ENCODE results near the gene TMEM123.
A peak's percentile ranks its signal among the peaks of the same experiment; 100 is the strongest.

TMEM123 gene

DNA sequence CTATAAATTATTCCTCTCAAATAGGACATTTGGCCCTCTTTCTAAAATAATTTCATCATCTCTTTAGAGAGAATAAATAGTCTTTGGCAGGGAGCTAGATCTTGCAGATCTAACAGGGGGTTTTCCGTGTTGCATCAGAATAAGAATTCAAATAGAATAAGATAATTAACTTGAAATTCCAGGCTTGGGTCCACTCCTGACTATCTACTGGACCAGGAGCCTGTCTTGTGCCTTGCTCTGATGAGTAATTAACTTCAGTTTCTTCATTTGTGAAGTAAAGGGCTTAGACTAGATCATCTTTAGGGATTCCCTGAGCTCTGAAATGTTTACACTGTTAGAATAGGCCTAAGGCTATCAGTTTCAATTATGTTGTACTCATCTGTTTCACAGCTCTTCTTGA is 23.5 kb upstream of the TMEM123 start:
- peak overlapping the region; percentile 39 for H3K27ac ChIP-seq (ENCODE audit: poor library complexity, severe bottlenecking)
- ATAC-seq (ENCODE audit: low read depth) (peak; percentile 51; the same call in 2 of the 3 replicates), DNase-seq (ENCODE audit: low spot score) (no peak)
- TF ChIP-seq, protein P1, sequence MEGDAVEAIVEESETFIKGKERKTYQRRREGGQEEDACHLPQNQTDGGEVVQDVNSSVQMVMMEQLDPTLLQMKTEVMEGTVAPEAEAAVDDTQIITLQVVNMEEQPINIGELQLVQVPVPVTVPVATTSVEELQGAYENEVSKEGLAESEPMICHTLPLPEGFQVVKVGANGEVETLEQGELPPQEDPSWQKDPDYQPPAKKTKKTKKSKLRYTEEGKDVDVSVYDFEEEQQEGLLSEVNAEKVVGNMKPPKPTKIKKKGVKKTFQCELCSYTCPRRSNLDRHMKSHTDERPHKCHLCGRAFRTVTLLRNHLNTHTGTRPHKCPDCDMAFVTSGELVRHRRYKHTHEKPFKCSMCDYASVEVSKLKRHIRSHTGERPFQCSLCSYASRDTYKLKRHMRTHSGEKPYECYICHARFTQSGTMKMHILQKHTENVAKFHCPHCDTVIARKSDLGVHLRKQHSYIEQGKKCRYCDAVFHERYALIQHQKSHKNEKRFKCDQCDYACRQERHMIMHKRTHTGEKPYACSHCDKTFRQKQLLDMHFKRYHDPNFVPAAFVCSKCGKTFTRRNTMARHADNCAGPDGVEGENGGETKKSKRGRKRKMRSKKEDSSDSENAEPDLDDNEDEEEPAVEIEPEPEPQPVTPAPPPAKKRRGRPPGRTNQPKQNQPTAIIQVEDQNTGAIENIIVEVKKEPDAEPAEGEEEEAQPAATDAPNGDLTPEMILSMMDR (IDR thresholded peaks at IDR 0.05; ENCODE audit: poor library complexity, severe bottlenecking) = no peak
- H3K9me3 ChIP-seq (ENCODE audit: severe bottlenecking) = no peaks in the 10 kb centered on the region
- no peaks in the 10 kb centered on the region for H3K36me3 ChIP-seq (ENCODE audit: low read depth)
- H3K4me1 ChIP-seq (ENCODE audit: insufficient read depth, poor library complexity, severe bottlenecking) = peaks cover 17% of the 10 kb centered on the region
- H3K4me3 ChIP-seq (ENCODE audit: severe bottlenecking) = no peak overlapping the region
- no peaks in the 10 kb centered on the region for H3K27me3 ChIP-seq (ENCODE audit: insufficient read depth, poor library complexity, severe bottlenecking)

DNA sequence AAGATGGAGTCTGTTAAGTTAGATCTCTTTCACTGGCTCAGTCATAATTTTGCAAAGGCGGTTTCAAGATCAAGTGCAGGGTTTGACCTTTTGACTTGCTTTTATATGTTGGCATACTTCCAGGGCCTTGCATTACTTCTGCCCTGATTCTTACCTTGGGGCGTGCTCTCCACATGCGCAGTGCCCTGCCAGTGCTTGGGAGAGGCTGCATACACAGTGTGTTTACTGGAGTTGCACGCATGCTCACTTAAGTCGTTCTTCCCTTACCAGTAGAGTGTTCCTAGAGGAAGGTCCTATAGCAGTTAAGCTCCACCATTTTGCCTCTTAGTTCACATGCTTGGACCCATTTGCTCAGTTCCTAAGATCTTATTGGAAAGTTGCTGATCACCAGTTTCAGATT is 21.0 kb upstream of the TMEM123 start:
- Histone ChIP-seq H3K27ac (ENCODE audit: poor library complexity, severe bottlenecking) (no peak overlapping the region), H3K4me1 (ENCODE audit: insufficient read depth, poor library complexity, severe bottlenecking) (peaks cover 28% of the 10 kb centered on the region)
- no peak for DNase-seq (ENCODE audit: low spot score)

DNA sequence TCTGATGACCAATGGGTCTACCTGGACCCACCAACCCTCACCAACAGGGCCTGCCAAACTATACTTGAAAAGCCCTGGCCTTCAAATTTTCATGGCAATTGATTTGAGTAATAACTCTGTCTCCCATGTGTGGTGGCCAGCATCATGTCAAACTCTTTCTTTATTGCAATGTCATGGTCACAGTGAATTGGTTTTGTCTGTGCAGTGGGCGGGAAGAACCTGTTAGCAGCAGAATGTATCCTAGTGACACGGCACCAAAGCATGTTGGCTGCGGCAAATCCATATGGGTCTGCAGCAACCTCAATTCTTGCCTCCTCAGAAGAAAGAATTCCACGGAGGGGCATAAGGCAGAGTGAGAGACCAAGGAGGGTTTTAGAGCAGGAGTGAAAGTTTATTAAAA is 19.6 kb upstream of the TMEM123 start:
- H3K4me1 ChIP-seq (ENCODE audit: insufficient read depth, poor library complexity, severe bottlenecking) = peaks cover 34% of the 10 kb centered on the region
- TF ChIP-seq, protein P1 (IDR thresholded peaks at IDR 0.05; ENCODE audit: poor library complexity, severe bottlenecking) = no peak
- no peak overlapping the region for H3K27ac ChIP-seq (ENCODE audit: poor library complexity, severe bottlenecking)
- no peaks in the 10 kb centered on the region for H3K36me3 ChIP-seq (ENCODE audit: low read depth)
- no peaks in the 10 kb centered on the region for H3K27me3 ChIP-seq (ENCODE audit: insufficient read depth, poor library complexity, severe bottlenecking)
- no peak overlapping the region for H3K4me3 ChIP-seq (ENCODE audit: severe bottlenecking)
- no peaks in the 10 kb centered on the region for H3K9me3 ChIP-seq (ENCODE audit: severe bottlenecking)
- ATAC-seq (ENCODE audit: low read depth) (no peak), DNase-seq (ENCODE audit: low spot score) (no peak)

More for the DNA sequence above, 21.0 kb upstream of the TMEM123 start:
- Histone ChIP-seq H3K4me3 (ENCODE audit: severe bottlenecking) (no peak overlapping the region), H3K9me3 (ENCODE audit: severe bottlenecking) (no peaks in the 10 kb centered on the region), H3K27me3 (ENCODE audit: insufficient read depth, poor library complexity, severe bottlenecking) (no peaks in the 10 kb centered on the region), H3K36me3 (ENCODE audit: low read depth) (no peaks in the 10 kb centered on the region)
- TF ChIP-seq, protein P1 (IDR thresholded peaks at IDR 0.05; ENCODE audit: poor library complexity, severe bottlenecking) = no peak
- ATAC-seq (ENCODE audit: low read depth) = no peak

DNA sequence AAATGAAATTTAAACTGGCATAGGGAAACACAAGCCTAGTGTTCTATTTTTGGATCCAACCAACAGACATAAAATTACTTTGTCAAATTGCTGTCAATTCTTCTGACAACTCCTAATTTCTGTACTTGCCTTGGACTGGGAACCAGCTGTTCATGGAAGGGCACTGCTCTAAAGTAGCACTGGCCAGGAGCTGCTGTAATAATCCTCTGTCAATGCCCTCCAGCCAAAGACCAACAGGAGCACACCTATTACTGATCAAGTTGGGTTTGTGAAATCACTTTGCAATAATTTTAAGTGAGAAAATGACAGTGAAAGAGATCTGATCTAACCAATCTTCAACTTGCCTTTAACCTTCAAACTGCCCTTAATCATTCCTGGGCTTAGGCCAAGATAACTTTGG is 18.9 kb upstream of the TMEM123 start:
- peaks cover 32% of the 10 kb centered on the region for H3K4me1 ChIP-seq (ENCODE audit: insufficient read depth, poor library complexity, severe bottlenecking)
- no peak overlapping the region for H3K27ac ChIP-seq (ENCODE audit: poor library complexity, severe bottlenecking)
- DNase-seq (ENCODE audit: low spot score) = no peak
- no peak for ATAC-seq (ENCODE audit: low read depth)
- no peaks in the 10 kb centered on the region for H3K27me3 ChIP-seq (ENCODE audit: insufficient read depth, poor library complexity, severe bottlenecking)
- H3K4me3 ChIP-seq (ENCODE audit: severe bottlenecking) = no peak overlapping the region
- H3K9me3 ChIP-seq (ENCODE audit: severe bottlenecking) = no peaks in the 10 kb centered on the region
- TF ChIP-seq, protein P1 (IDR thresholded peaks at IDR 0.05; ENCODE audit: poor library complexity, severe bottlenecking) = no peak
- no peaks in the 10 kb centered on the region for H3K36me3 ChIP-seq (ENCODE audit: low read depth)

DNA sequence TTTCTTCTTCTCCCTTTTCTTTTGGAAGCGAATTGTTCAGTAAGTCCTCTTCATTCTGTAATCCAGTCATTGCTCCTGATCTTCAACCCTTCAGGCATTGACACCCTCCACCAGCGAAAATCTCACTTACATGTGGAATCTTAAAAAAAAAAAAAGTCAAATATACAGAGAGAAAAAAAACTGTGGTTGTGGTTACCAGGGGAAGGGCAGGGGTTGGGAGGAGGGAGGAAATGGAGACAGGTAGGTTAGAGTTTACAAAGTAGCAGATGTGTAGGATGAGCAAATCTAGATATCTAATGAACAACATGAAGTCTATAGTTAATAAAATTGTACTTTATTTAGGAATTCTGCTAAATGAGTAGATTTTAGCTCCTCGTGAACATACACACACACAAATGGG is 17.7 kb upstream of the TMEM123 start:
- Histone ChIP-seq H3K36me3 (ENCODE audit: low read depth) (no peaks in the 10 kb centered on the region), H3K9me3 (ENCODE audit: severe bottlenecking) (no peaks in the 10 kb centered on the region), H3K27me3 (ENCODE audit: insufficient read depth, poor library complexity, severe bottlenecking) (no peaks in the 10 kb centered on the region), H3K4me1 (ENCODE audit: insufficient read depth, poor library complexity, severe bottlenecking) (peaks cover 25% of the 10 kb centered on the region), H3K4me3 (ENCODE audit: severe bottlenecking) (no peak overlapping the region), H3K27ac (ENCODE audit: poor library complexity, severe bottlenecking) (no peak overlapping the region)
- ATAC-seq (ENCODE audit: low read depth) (no peak), DNase-seq (ENCODE audit: low spot score) (no peak)
- TF ChIP-seq, protein P1 (IDR thresholded peaks at IDR 0.05; ENCODE audit: poor library complexity, severe bottlenecking) = no peak

Data from RWPE2 (cell line).